ENCODE results near the gene MELTF. TPM values are rescaled to one million over a fixed set of nuclear protein-coding genes. Genes with fewer than 3 reads are reported as not detected.

MELTF gene
- total and polyA plus RNA-seq, 2 of the 13 experiments (the other 11 are each of a cell fraction or from before 2014, with no cell fraction given): 3.2 to 7.5 TPM

- TF ChIP-seq, protein P1, sequence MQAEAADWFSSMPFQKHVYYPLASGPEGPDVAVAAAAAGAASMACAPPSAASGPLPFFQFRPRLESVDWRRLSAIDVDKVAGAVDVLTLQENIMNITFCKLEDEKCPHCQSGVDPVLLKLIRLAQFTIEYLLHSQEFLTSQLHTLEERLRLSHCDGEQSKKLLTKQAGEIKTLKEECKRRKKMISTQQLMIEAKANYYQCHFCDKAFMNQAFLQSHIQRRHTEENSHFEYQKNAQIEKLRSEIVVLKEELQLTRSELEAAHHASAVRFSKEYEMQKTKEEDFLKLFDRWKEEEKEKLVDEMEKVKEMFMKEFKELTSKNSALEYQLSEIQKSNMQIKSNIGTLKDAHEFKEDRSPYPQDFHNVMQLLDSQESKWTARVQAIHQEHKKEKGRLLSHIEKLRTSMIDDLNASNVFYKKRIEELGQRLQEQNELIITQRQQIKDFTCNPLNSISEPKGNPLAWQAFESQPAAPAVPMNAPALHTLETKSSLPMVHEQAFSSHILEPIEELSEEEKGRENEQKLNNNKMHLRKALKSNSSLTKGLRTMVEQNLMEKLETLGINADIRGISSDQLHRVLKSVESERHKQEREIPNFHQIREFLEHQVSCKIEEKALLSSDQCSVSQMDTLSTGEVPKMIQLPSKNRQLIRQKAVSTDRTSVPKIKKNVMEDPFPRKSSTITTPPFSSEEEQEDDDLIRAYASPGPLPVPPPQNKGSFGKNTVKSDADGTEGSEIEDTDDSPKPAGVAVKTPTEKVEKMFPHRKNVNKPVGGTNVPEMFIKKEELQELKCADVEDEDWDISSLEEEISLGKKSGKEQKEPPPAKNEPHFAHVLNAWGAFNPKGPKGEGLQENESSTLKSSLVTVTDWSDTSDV (CRISPR knock-in tag; IDR thresholded peaks at IDR 0.05): no peak
- TF ChIP-seq NFAT5 (CRISPR knock-in tag; IDR thresholded peaks at IDR 0.05) (no peak), ZNF550 (CRISPR knock-in tag; IDR thresholded peaks at IDR 0.05; ENCODE audit: borderline replicate concordance) (no peak), ZBTB33 (CRISPR knock-in tag; IDR thresholded peaks at IDR 0.05) (no peak)
- TF ChIP-seq, protein P2, sequence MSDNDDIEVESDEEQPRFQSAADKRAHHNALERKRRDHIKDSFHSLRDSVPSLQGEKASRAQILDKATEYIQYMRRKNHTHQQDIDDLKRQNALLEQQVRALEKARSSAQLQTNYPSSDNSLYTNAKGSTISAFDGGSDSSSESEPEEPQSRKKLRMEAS (IDR thresholded peaks at IDR 0.05): peak; percentile 26; the same call in 1 of the 2 replicates
These were observed 66.0 kb downstream of the MELTF start (continued) for GRCh38 chr3:196963631-196963953.

Data from HepG2 (cell line).